C4-2B (cell line): ENCODE measurements around the gene SPTBN2.

ENCODE experiments used
- ZFX ChIP-seq: fragments of 450-650 bp; IDR thresholded peaks from 2 replicates; pipeline ENCODE4 v1.6.1; 2017
- TF ChIP-seq, protein P1 (sequence below): fragments of 450-650 bp; conservative IDR thresholded peaks from 2 replicates; pipeline ENCODE4 v1.5.1; 2017; ENCODE audit warnings: mild to moderate bottlenecking

GRCh38 chr11:66692446-66692845 is 36.6 kb downstream of the SPTBN2 start:
- TF ChIP-seq, protein P1, sequence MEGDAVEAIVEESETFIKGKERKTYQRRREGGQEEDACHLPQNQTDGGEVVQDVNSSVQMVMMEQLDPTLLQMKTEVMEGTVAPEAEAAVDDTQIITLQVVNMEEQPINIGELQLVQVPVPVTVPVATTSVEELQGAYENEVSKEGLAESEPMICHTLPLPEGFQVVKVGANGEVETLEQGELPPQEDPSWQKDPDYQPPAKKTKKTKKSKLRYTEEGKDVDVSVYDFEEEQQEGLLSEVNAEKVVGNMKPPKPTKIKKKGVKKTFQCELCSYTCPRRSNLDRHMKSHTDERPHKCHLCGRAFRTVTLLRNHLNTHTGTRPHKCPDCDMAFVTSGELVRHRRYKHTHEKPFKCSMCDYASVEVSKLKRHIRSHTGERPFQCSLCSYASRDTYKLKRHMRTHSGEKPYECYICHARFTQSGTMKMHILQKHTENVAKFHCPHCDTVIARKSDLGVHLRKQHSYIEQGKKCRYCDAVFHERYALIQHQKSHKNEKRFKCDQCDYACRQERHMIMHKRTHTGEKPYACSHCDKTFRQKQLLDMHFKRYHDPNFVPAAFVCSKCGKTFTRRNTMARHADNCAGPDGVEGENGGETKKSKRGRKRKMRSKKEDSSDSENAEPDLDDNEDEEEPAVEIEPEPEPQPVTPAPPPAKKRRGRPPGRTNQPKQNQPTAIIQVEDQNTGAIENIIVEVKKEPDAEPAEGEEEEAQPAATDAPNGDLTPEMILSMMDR, result no peak
- TF ChIP-seq ZFX, result no peak
